Right cardiac atrium (tissue), 5 donors: Measurements from ENCODE around the gene NIBAN1. TPM values are rescaled to one million over a fixed set of nuclear protein-coding genes. Genes with fewer than 3 reads are reported as not detected.

ENCODE experiments used
- ATAC-seq, 2 donors: fragments of 200-7000 bp; cut with Tn5 transposase; one replicate each; pipeline versions ENCODE4 v1.8.0 to v1.9.1; 2020; ENCODE audit warnings: moderate library complexity in 2 of 2, mild to moderate bottlenecking in 1 of 2
- DNase-seq, 3 donors: peaks; one replicate each; pipeline ENCODE4 v3.0.0-alpha.2; 2020
- H3K27ac ChIP-seq: one replicate; pipeline ENCODE4 v1.5.1; 2013; ENCODE audit warnings: mild to moderate bottlenecking, low read length, control low read depth, moderate library complexity
- H3K27me3 ChIP-seq: one replicate; pipeline ENCODE4 v1.6.1; 2013; ENCODE audit not compliant: control insufficient read depth, insufficient read depth
- H3K4me1 ChIP-seq: one replicate; pipeline ENCODE4 v1.6.1; 2013; ENCODE audit warnings: low read length; ENCODE audit not compliant: control insufficient read depth, insufficient read depth
- H3K4me3 ChIP-seq: one replicate; pipeline ENCODE4 v1.5.1; 2013; ENCODE audit warnings: low read length, control low read depth
- H3K9me3 ChIP-seq: one replicate; pipeline ENCODE4 v1.6.1; 2013; ENCODE audit warnings: low read length; ENCODE audit not compliant: control insufficient read depth
- WGBS: extraction: QIAGEN DNeasy Blood & Tissue Kit; methylation state at CpG from one replicate; pipeline ENCODE4 v1.1.7; 2013; 5-methylcytosine and 5-hydroxymethylcytosine counted together
- intact Hi-C, 4 donors: fragments of 100-400 bp; cut with DNase I; formaldehyde crosslinking; loops; one replicate each; pipeline versions ENCODE4 v1.11.0 to v1.14.0; 2022 to 2023
- polyA plus RNA-seq: library from polyadenylated mRNA; stranded (reverse); fragments of 200-250 nt; gene quantifications from one replicate; pipeline ENCODE4 v1.2.3, GENCODE V29; 2013
- total RNA-seq, 4 donors: library from RNA; stranded (reverse); fragmentation: NEBNext Ultra II Directional; extraction: Animal tissue kit (Norgen Biotek cat#: 25700); gene quantifications; one replicate each; pipeline ENCODE4 v1.2.1, GENCODE V29; 2021
- donor health status: healthy with polysubstance abuse.
- donor health status: DM: no; HTN: yes; CAD: no.
- donor health status: DM: no; HTN: no; CAD: no.
- donor health status: DM: no; HTN: yes; CAD: no; lungs with severe emphysema.
- donor health status: DM: yes; HTN: yes; CAD: no.

The NIBAN1 gene
- total and polyA plus RNA-seq, 5 donors = 105 to 359 (median 324) TPM

DNA sequence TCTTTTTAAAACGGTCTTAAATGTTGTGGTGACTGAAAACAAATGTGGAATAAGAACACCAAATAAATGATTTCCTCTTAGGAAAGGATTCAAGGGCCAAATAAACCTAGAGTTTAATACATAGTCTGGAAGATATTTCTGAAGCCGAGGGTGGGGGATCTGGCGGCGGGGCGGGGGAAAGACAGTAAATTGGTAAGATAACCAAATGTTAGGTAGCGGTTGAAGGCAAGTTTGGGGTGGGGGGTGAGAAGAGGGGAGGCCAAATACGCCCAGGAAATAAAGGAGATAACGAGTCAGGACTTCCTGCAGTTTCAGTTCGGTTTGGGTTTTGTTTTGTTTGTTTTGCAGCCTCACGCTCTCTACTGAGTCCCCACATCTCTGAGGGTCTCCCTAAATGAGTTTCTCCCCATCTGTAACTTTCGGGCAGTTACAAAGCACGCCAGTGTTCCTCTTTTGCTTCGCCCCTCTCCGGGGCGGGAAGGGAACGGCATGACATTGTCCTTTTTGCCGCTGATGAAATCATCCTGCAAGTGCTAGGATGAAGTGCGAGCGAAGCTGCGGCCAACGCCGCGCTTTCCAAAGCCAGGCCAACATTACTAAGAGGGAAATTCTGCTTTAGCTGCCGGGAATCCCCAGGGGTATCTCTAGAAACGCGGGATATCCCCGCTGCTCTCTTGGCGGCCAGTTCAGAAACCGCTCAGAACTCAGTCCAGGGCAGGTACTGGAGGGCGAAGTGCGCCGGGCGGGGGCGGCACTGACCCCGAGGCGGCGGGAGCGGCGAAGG is 844 bp downstream of the NIBAN1 start:
- ATAC-seq = peak; percentile 58 to 66
- Histone ChIP-seq H3K4me1 (no peaks in the 10 kb centered on the region), H3K4me3 (peak overlapping the region; percentile 83), H3K27me3 (no peaks in the 10 kb centered on the region), H3K9me3 (no peaks in the 10 kb centered on the region), H3K27ac (peak overlapping the region; percentile 83)
- WGBS = 2% methylated on average over 39 of the region's 39 CpGs
- peak; percentile 50 to 81 (median 78) for DNase-seq
- intact Hi-C loops = loop anchor here in 2 of 4 donors (10.0 kb wide), 1 partner anchor 89 kb away; no protein-coding TSS in a partner anchor

DNA sequence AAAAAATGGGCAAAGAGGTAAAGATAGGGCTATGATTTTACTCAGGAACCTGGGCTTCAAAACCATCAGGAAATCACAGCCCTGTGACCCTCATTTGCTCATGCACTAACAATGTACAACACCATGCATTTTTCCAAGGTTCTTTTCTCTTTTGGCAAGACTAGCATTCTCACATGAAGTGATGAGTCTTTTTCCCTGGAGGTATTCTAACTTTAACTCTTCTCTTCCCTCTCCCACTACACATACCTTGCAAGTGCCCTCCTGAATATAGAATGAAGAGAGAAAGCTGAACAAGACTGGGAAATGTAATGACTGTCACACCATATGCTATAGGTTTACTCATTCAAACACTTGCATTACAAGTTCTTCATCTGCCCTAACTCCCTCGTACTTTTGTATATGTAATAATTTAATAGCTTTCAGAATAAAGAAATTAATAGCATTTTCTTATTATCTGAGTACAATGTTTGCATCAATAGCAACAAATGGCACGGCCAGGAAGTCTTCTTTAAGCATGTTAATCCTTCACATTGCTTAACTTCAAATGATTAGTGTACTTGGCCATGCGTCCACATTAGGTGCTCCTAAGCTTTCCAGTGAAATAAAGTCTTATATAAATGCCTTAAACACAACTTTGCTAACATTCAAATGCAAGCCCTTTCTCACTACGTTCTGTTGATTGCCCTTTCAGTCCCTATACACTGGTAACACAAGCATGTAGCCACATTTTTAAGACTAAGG is 1.8 kb downstream of the NIBAN1 start:
- Histone ChIP-seq H3K9me3 (no peaks in the 10 kb centered on the region), H3K4me3 (peak overlapping the region; percentile 83), H3K27me3 (no peaks in the 10 kb centered on the region), H3K27ac (peak overlapping the region; percentile 55), H3K4me1 (no peaks in the 10 kb centered on the region)
- intact Hi-C loops = loop anchor here in 2 of 4 donors (10.0 kb wide), 1 partner anchor 88 kb away; no protein-coding TSS in a partner anchor
- ATAC-seq = no peak
- 27% methylated on average over 4 of the region's 4 CpGs for WGBS
- no peak for DNase-seq

DNA sequence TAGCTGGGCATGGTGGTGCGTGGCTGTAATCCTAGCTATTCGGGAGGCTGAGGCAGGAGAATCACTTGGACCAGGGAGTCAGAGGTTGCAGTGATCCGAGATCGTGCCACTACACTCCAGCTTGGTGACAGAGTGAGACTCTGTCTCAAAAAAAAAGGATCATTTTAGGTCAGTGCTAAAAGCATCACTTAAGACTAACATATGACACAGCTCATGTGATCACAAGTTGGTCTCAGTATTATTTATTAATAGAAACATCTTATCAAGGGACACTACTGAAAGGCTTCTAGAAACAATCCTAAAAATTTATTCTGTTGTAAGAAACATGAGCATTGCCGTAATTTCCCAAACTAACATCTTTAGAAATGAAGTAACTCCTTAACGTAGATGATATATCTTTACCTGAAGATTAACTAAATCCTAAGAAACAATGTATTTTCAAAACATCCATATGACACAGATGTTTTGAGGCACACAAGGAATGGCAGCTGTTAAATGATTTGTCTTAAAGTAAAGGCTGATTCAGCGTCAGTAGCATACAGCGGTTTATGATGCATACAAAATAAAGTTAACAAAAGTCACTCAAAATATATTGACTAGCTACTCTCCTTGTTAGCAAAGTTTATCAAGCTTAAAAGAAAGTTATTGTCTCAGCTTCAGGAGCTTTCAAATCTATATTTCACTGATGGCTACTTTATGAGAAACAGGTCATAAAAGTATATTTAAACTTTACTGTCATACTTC is 2.6 kb downstream of the NIBAN1 start:
- no peaks in the 10 kb centered on the region for H3K9me3 ChIP-seq
- WGBS = 47% methylated on average over 8 of the region's 8 CpGs
- peak overlapping the region; percentile 90 for H3K27ac ChIP-seq
- no peaks in the 10 kb centered on the region for H3K27me3 ChIP-seq
- intact Hi-C loops = loop anchor here in 2 of 4 donors (10.0 kb wide), 1 partner anchor 87 kb away; no protein-coding TSS in a partner anchor
- no peaks in the 10 kb centered on the region for H3K4me1 ChIP-seq
- peak; percentile 14 to 40 for ATAC-seq
- DNase-seq = no peak
- peak overlapping the region; percentile 83 for H3K4me3 ChIP-seq

DNA sequence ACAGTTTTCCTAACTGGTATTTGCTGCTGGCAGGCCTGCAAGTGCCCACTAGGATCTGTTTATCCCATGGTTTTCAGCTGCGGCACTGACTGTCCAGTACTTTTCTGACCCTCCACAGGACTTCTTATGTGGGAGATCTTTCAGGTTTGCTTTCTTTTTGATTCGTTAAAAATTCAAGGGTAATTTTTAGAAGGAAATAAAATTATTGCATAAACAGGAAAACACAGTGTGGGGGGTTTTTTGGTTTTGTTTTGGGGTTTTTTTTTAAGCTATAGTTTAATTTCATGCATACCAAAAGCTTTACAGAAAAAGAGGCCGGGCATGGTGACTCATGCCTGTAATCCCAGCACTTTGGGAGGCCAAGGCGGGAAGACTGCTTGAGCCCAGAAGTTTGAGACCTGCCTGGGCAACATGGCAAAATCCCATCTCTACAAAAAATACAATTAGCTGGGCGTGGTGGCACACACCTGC is 3.6 kb downstream of the NIBAN1 start:
- no peaks in the 10 kb centered on the region for H3K9me3 ChIP-seq
- 49% methylated on average over 5 of the region's 5 CpGs for WGBS
- H3K4me1 ChIP-seq = no peaks in the 10 kb centered on the region

DNA sequence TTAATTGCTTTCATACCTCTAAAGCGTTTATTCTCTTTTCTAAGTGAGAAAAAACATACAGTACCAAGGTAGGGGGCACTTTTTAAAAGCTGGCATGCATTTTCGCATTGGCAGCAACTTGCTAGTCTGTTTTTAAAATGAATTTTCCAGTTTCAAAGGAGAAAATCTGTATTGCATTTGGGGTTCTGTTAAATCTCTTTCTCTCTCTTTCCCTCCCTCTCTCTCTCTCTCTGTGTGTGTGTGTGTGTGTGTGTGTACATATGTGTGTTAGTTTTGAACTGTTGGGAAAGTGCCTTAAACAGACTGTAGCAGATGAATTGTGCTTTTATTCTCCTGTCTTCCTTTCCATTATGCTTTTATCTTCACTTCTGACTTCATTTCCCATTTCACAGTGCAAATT is 7.3 kb downstream of the NIBAN1 start:
- 85% methylated on average over 2 of the region's 2 CpGs for WGBS
- intact Hi-C loops = no loop called here
- Histone ChIP-seq H3K4me1 (no peaks in the 10 kb centered on the region), H3K27ac (no peak overlapping the region), H3K4me3 (no peak overlapping the region), H3K9me3 (no peaks in the 10 kb centered on the region), H3K27me3 (no peaks in the 10 kb centered on the region)
- ATAC-seq = no peak
- DNase-seq = no peak

More for the DNA sequence above, 3.6 kb downstream of the NIBAN1 start:
- H3K4me3 ChIP-seq = no peak overlapping the region
- H3K27ac ChIP-seq = peak overlapping the region; percentile 90
- ATAC-seq (no peak), DNase-seq (no peak)
- no peaks in the 10 kb centered on the region for H3K27me3 ChIP-seq
- intact Hi-C loops = loop anchor here in 2 of 4 donors (10.0 kb wide), 1 partner anchor 86 kb away; no protein-coding TSS in a partner anchor

DNA sequence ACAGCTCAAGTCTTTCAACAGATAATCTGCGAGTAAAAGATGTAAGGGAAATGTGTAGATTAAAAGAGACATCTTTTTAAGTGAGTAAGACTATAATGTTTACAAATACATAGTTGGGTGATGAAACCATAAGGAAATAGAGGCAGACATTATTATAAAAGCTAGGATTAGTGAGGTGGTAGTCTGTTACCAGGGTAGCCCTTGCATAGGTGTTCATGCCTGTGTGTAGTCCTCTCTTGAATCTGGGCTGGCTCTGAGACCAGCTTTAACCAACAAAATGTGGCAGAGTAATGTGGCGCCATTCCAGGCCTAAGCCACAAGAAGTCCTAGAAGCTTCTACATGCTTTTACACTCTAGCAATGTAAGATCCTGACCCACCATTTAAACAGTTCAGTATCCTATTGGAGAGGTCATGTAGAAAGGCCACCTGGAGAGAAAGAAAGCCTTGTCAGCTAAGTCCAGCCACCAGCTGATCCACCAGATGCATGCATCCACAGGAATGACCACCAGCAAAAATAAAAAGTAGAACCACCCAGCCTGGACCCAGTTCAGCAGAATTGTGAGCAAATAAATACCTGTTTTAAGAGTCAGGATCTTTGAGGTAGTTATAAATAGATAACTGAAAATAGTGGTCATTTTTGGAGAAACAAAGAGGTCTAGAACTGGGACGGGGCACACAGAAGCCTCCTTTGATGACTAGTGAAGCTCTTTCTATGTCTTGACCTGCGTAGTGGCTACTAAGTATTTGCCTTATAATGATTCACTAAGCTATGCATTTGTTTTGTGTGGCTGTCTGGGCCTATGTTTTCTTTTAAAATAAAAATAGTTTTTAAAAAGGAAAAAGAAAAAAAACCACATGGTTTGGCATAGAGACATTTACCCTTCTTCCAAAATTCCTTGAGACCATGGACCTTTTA is 8.1 kb downstream of the NIBAN1 start:
- WGBS = 67% methylated on average over 4 of the region's 4 CpGs
- intact Hi-C loops = no loop called here
- no peak for DNase-seq
- Histone ChIP-seq H3K4me1 (no peaks in the 10 kb centered on the region), H3K27me3 (no peaks in the 10 kb centered on the region), H3K9me3 (no peaks in the 10 kb centered on the region), H3K27ac (peak overlapping the region; percentile 2), H3K4me3 (no peak overlapping the region)
- ATAC-seq = no peak

DNA sequence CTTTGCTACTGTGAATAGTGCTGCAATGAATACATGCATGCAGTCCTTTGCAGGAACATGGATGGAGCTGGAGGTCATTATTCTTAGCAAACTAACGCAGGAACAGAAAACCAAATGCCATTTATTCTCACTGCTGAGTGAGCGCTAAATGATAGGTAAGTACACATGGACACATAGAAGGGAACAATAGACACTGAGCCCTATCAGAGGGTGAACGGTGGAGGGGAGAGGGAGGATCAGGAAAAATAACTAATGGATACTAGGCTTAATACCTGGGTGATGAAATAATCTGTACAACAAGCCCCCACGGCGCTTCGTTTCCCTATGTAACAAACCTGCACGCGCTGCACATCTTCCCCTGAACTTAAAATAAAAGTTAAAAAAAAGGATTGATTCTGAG is 8.9 kb downstream of the NIBAN1 start:
- Histone ChIP-seq H3K4me3 (no peak overlapping the region), H3K27ac (no peak overlapping the region), H3K27me3 (no peaks in the 10 kb centered on the region), H3K4me1 (no peaks in the 10 kb centered on the region), H3K9me3 (no peaks in the 10 kb centered on the region)
- 94% methylated on average over 8 of the region's 8 CpGs for WGBS
- no peak for ATAC-seq
- DNase-seq = no peak
- intact Hi-C loops = no loop called here

DNA sequence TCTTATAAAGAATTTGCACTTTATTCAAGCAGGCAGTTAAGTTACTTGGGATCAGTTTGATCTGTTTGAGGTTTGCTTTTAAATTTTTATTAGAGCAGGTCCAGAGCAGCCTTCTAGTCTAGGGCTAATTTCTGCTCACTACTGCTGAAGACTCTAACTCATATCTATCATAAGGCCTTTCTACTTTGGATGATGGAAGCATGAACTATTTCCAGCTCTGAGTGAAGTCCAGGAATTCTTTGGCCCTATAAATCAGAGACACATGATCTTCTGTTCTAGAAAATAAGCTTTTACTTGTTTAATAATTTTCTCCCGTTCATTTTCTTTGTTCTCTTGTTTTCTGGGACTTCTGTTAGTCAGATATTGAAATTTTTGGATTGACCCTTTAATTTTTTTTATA is 14.7 kb downstream of the NIBAN1 start:
- peaks cover 2% of the 10 kb centered on the region for H3K4me1 ChIP-seq
- WGBS = 30% methylated on average over 1 of the region's 1 CpG
- intact Hi-C loops = no loop called here

DNA sequence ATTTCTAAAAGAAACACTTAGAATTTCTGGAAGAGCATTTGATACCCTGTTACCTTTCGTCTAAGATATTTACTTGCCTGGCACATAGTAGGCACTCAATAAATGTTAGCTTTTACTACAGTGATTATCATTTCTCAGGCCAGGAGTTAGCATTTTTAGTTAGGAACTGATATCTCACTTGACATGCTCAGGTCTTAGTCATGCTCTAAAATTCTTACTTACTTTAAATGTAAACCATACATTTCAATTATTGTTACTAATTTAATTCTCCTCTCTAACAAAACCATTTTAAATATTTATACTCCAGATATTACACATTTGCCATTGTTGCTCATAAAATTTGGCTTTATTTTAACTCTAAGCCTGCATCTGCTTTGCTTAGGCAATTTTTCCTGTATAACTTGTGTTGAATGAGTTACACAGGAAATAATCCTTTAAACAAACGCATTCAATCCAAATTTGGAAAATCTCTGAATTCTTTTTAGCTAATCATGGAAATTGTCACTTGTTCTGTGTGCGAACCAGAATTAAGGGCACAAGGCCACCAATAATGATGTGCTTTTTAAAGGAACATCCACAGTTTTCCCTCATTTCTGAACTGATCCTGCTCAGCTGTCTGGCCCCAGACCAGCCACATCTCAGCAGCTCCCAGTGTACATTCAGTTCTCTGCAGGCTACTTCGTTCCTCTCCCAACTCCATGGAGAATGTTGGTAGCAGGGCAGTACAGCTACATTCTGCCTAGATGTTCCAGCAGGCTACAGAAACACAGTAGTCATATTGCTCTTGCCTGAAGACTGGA is 15.6 kb downstream of the NIBAN1 start:
- ATAC-seq (peak; percentile 90 to 95), DNase-seq (peak; percentile 62 to 88 (median 83))
- no peak overlapping the region for H3K4me3 ChIP-seq
- 41% methylated on average over 4 of the region's 4 CpGs for WGBS
- H3K4me1 ChIP-seq = peaks cover 2% of the 10 kb centered on the region
- no peaks in the 10 kb centered on the region for H3K9me3 ChIP-seq
- H3K27ac ChIP-seq = peak overlapping the region; percentile 43
- intact Hi-C loops = no loop called here
- H3K27me3 ChIP-seq = no peaks in the 10 kb centered on the region

More for the DNA sequence above, 14.7 kb downstream of the NIBAN1 start:
- H3K27ac ChIP-seq = no peak overlapping the region
- no peaks in the 10 kb centered on the region for H3K9me3 ChIP-seq
- DNase-seq = no peak
- no peak overlapping the region for H3K4me3 ChIP-seq
- H3K27me3 ChIP-seq = no peaks in the 10 kb centered on the region
- peak; percentile 72 to 85 for ATAC-seq
